Activated naive CD8-positive, alpha-beta T cell treated with anti-CD3 and anti-CD28 coated beads, Interleukin-2, amount 50 U/mL, for 24 hours (primary cell): ENCODE measurements around the gene ACOT11.

Source experiments
- ATAC-seq: fragments of 150-1000 bp; cut with Tn5 transposase; one replicate; pipeline ENCODE4 v1.10.0; 2021
- DNase-seq: peaks from one replicate; pipeline ENCODE4 v3.0.0; 2021
- H3K27ac Mint-ChIP-seq: one replicate; pipeline ENCODE4 v1.8.0; 2021; ENCODE audit warnings: mild to moderate bottlenecking, mixed read lengths
- H3K27me3 Mint-ChIP-seq: one replicate; pipeline ENCODE4 v1.8.0; 2021; ENCODE audit warnings: mixed read lengths
- H3K36me3 Mint-ChIP-seq: one replicate; pipeline ENCODE4 v1.8.0; 2021; ENCODE audit warnings: low read depth, mixed read lengths
- H3K4me1 Mint-ChIP-seq: one replicate; pipeline ENCODE4 v1.8.0; 2021; ENCODE audit warnings: mixed read lengths
- H3K4me3 Mint-ChIP-seq: one replicate; pipeline ENCODE4 v1.8.0; 2021; ENCODE audit warnings: mild to moderate bottlenecking, moderate library complexity, mixed read lengths
- H3K9me3 Mint-ChIP-seq: one replicate; pipeline ENCODE4 v1.8.0; 2021; ENCODE audit warnings: mixed read lengths

The ACOT11 gene

GRCh38 chr1:54582566-54583306, 34.7 kb downstream of the ACOT11 start:
- Mint-ChIP-seq H3K36me3 (no peaks in the 10 kb centered on the region), H3K4me3 (no peak overlapping the region), H3K27me3 (no peaks in the 10 kb centered on the region), H3K9me3 (no peaks in the 10 kb centered on the region), H3K27ac (no peak overlapping the region), H3K4me1 (no peaks in the 10 kb centered on the region)
- no peak for ATAC-seq
- DNase-seq, result no peak

DNA sequence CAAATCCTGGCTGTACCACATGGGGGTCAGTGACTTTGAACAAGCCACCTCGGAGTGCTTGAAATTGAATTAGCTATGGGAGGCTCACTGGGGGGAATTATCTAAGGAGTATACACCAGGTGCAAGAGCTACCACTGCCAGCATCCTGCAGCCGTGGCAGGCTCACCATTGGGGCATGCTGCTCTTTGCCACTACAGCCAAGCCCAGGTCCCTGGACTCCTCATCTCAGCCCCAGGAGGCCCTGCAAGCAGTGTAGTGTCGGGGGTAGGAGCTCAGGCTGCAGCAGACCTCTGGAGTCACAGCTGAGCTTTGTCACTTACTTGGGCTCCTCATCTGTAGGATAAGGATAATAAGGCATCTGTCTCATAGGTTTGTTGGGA, 35.3 kb downstream of the ACOT11 start:
- Mint-ChIP-seq H3K9me3 (no peaks in the 10 kb centered on the region), H3K27me3 (no peaks in the 10 kb centered on the region), H3K27ac (no peak overlapping the region), H3K4me3 (no peak overlapping the region), H3K36me3 (no peaks in the 10 kb centered on the region), H3K4me1 (no peaks in the 10 kb centered on the region)
- ATAC-seq (no peak), DNase-seq (no peak)

GRCh38 chr1:54583871-54584270, 35.8 kb downstream of the ACOT11 start:
- Mint-ChIP-seq H3K36me3 (no peaks in the 10 kb centered on the region), H3K27me3 (no peaks in the 10 kb centered on the region), H3K9me3 (no peaks in the 10 kb centered on the region), H3K27ac (no peak overlapping the region), H3K4me3 (no peak overlapping the region), H3K4me1 (peaks cover 3% of the 10 kb centered on the region)
- ATAC-seq, result no peak
- no peak for DNase-seq

- no peak for ATAC-seq
- H3K4me1 Mint-ChIP-seq, result peaks cover 3% of the 10 kb centered on the region
- no peaks in the 10 kb centered on the region for H3K9me3 Mint-ChIP-seq
Measured at GRCh38 chr1:54584575-54584974, 36.5 kb downstream of the ACOT11 start.

GRCh38 chr1:54585181-54586066, 37.4 kb downstream of the ACOT11 start:
- Mint-ChIP-seq H3K27me3 (no peaks in the 10 kb centered on the region), H3K4me3 (no peak overlapping the region), H3K9me3 (no peaks in the 10 kb centered on the region), H3K27ac (no peak overlapping the region), H3K36me3 (no peaks in the 10 kb centered on the region), H3K4me1 (peaks cover 3% of the 10 kb centered on the region)
- no peak for ATAC-seq
- no peak for DNase-seq

More at GRCh38 chr1:54584575-54584974, 36.5 kb downstream of the ACOT11 start:
- DNase-seq, result no peak
- no peaks in the 10 kb centered on the region for H3K27me3 Mint-ChIP-seq
- H3K4me3 Mint-ChIP-seq, result no peak overlapping the region
- no peaks in the 10 kb centered on the region for H3K36me3 Mint-ChIP-seq
- H3K27ac Mint-ChIP-seq, result no peak overlapping the region

DNA sequence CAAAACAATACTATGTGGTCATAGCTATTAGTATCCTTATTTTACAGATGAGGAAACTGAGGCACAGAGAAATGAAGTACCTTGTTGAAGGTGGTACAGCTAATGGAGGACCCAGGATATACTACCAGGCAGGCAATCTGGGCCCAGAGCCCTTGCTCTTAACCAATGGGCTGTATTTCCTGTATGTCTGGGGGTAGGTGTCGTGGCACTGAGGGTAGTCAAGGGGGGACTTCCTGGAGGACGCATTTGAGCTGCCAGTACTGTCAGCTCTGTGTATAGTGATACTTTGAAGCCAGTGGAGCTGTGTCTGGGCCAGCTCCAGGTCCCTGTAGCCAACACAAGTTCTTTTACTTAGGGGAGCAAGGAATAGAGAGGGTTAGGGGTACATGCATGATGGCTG, 40.3 kb downstream of the ACOT11 start:
- H3K4me1 Mint-ChIP-seq, result peaks cover 3% of the 10 kb centered on the region
- no peak overlapping the region for H3K27ac Mint-ChIP-seq
- H3K27me3 Mint-ChIP-seq, result no peaks in the 10 kb centered on the region
- no peak overlapping the region for H3K4me3 Mint-ChIP-seq
- DNase-seq, result no peak
- H3K9me3 Mint-ChIP-seq, result no peaks in the 10 kb centered on the region
- no peak for ATAC-seq
- no peaks in the 10 kb centered on the region for H3K36me3 Mint-ChIP-seq

GRCh38 chr1:54591127-54591756, 43.2 kb downstream of the ACOT11 start:
- H3K9me3 Mint-ChIP-seq, result no peaks in the 10 kb centered on the region
- no peaks in the 10 kb centered on the region for H3K27me3 Mint-ChIP-seq
- no peak overlapping the region for H3K4me3 Mint-ChIP-seq
- H3K36me3 Mint-ChIP-seq, result no peaks in the 10 kb centered on the region
- H3K27ac Mint-ChIP-seq, result no peak overlapping the region
- peaks cover 3% of the 10 kb centered on the region for H3K4me1 Mint-ChIP-seq
- ATAC-seq (no peak), DNase-seq (no peak)

DNA sequence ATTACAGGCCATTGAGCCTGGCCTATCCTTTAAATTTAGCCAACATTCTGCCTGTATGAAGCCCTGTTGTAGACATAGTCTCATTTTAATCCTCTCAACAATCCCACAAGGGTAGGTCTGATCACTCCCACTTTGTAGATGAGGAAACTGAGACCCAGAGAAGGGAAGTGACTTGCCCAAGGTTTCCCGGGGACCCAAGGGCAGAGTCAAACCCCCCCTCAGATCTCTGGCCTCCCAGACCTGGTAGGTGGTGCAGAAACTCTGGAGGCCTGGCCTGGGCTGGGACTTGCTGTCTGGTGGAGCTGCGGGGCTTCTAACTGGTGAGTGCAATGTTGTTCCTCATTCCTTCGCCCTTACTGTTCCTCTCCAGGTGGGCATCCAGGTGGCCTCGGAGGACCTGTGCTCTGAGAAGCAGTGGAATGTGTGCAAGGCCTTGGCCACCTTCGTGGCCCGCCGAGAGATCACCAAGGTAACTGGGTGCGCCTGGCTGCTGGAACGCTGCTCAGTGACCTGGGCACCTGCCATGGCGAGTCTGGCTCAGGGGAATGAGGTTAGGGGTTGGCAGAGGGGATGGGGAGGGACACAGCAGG, 45.6 kb downstream of the ACOT11 start:
- H3K9me3 Mint-ChIP-seq, result no peaks in the 10 kb centered on the region
- peaks cover under 1% of the 10 kb centered on the region for H3K4me1 Mint-ChIP-seq
- H3K4me3 Mint-ChIP-seq, result no peak overlapping the region
- H3K36me3 Mint-ChIP-seq, result no peaks in the 10 kb centered on the region
- ATAC-seq (no peak), DNase-seq (no peak)
- H3K27ac Mint-ChIP-seq, result no peak overlapping the region
- no peaks in the 10 kb centered on the region for H3K27me3 Mint-ChIP-seq

- no peaks in the 10 kb centered on the region for H3K36me3 Mint-ChIP-seq
- H3K27ac Mint-ChIP-seq, result no peak overlapping the region
- DNase-seq, result no peak
- H3K4me1 Mint-ChIP-seq, result no peaks in the 10 kb centered on the region
- ATAC-seq, result no peak
- H3K27me3 Mint-ChIP-seq, result no peaks in the 10 kb centered on the region
- H3K9me3 Mint-ChIP-seq, result no peaks in the 10 kb centered on the region
- H3K4me3 Mint-ChIP-seq, result no peak overlapping the region
Measured at GRCh38 chr1:54594463-54594862, 46.4 kb downstream of the ACOT11 start.

GRCh38 chr1:54595956-54596498, 48.0 kb downstream of the ACOT11 start:
- no peak for ATAC-seq

DNA sequence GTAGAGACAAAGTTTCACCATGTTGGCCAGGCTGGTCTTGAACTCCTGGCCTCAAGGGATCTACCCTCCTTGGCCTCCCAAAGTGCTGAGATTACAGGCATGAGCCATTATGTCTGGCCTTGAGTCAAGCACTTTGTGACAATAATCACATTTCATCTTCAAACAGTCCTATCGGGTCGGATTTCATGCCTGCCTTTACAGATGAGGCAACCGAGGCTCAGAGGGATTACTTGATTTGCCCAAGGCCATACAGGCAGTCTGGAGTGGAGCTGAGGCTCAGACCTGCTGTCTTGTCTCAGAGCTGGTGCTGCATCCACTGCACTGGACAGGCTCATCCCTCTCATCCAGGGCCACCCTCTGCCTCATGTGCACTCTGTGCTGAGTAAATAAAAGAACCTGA, 48.7 kb downstream of the ACOT11 start:
- H3K9me3 Mint-ChIP-seq, result no peaks in the 10 kb centered on the region
- no peaks in the 10 kb centered on the region for H3K27me3 Mint-ChIP-seq
- no peak for DNase-seq
- no peak overlapping the region for H3K4me3 Mint-ChIP-seq
- H3K36me3 Mint-ChIP-seq, result no peaks in the 10 kb centered on the region
- no peak overlapping the region for H3K27ac Mint-ChIP-seq
- no peaks in the 10 kb centered on the region for H3K4me1 Mint-ChIP-seq
- no peak for ATAC-seq

More at GRCh38 chr1:54595956-54596498, 48.0 kb downstream of the ACOT11 start:
- DNase-seq, result no peak
- H3K27me3 Mint-ChIP-seq, result no peaks in the 10 kb centered on the region
- H3K4me1 Mint-ChIP-seq, result no peaks in the 10 kb centered on the region
- no peak overlapping the region for H3K4me3 Mint-ChIP-seq
- no peak overlapping the region for H3K27ac Mint-ChIP-seq
- H3K36me3 Mint-ChIP-seq, result no peaks in the 10 kb centered on the region
- H3K9me3 Mint-ChIP-seq, result no peaks in the 10 kb centered on the region

DNA sequence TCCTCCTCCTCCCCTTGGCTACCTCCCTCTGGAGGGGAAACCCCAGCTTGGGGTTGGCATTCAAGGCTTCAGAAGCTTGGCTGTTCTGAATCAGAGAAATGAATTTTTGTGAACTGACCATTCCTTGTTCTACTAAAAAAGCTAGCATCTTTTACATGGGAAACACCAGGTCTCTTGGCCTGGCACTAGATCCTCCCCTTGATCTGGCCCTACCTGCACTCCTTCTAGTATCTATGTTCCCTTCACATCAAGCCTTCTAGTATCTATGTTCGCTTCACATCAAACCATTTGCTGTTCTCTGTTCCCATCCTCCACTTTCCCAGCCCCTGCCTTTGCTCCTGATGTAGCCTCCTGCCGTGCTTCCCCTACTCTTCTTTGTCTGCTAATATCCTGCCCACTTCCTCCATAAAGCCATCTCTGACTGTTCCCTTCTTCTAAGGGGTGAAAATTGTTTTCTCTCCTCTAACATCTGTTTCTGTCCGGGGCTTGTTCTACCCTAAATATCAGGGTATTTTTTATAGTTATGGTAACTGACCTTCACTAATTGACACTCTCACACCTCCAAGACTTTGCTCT, 49.5 kb downstream of the ACOT11 start:
- no peaks in the 10 kb centered on the region for H3K36me3 Mint-ChIP-seq
- H3K4me3 Mint-ChIP-seq, result no peak overlapping the region
- H3K9me3 Mint-ChIP-seq, result no peaks in the 10 kb centered on the region
- ATAC-seq (no peak), DNase-seq (no peak)
- no peaks in the 10 kb centered on the region for H3K27me3 Mint-ChIP-seq
- no peak overlapping the region for H3K27ac Mint-ChIP-seq
- no peaks in the 10 kb centered on the region for H3K4me1 Mint-ChIP-seq

- H3K27me3 Mint-ChIP-seq, result no peaks in the 10 kb centered on the region
- no peak overlapping the region for H3K4me3 Mint-ChIP-seq
- no peaks in the 10 kb centered on the region for H3K36me3 Mint-ChIP-seq
- H3K4me1 Mint-ChIP-seq, result peaks cover 2% of the 10 kb centered on the region
- no peak for DNase-seq
- no peak overlapping the region for H3K27ac Mint-ChIP-seq
- H3K9me3 Mint-ChIP-seq, result no peaks in the 10 kb centered on the region
- no peak for ATAC-seq
Measured at GRCh38 chr1:54599211-54599823, 51.3 kb downstream of the ACOT11 start.
